ENCODE results near the gene RCVRN. TPM values are rescaled to one million over a fixed set of nuclear protein-coding genes. Genes with fewer than 3 reads are reported as not detected.

The RCVRN gene
- total RNA-seq, 1 experiment from 2014 or later, result not detected

GRCh38 chr17:9907131-9907530 lies 2.1 kb upstream of the RCVRN start:
- ChIA-PET CTCF (no interaction called here), POLR2A (ENCODE audit: unreplicated experiment) (no interaction called here)
- no TSS peak for BruUV-seq (replicated peaks)
- Histone ChIP-seq H2AFZ (ENCODE audit: low read length) (no peak overlapping the region), H3K9me3 (ENCODE audit: low read length) (no peaks in the 10 kb centered on the region), H3F3A (ENCODE audit: low read length, unreplicated experiment) (no peaks in the 10 kb centered on the region), H4K20me1 (ENCODE audit: low read length) (no peaks in the 10 kb centered on the region), H3K9ac (ENCODE audit: low read length) (no peak overlapping the region), H3K4me3 (ENCODE audit: low read length) (no peak overlapping the region), H3K36me3 (ENCODE audit: low read depth, low read length) (no peaks in the 10 kb centered on the region; the same call in 1 of the 2 replicates), H3K27me3 (ENCODE audit: low read length) (0 out of 2 replicates have a peak, but pooled peaks cover 10% of the 10 kb centered on the region), H3K27ac (ENCODE audit: low read length) (no peak overlapping the region), H3K79me2 (ENCODE audit: low read length) (no peaks in the 10 kb centered on the region), H3K4me2 (ENCODE audit: low read length) (no peak overlapping the region), H3K4me1 (ENCODE audit: insufficient read depth, low read length) (no peaks in the 10 kb centered on the region), H3K9me2 (replicated peaks; ENCODE audit: low read length) (no peaks in the 10 kb centered on the region)
- TF ChIP-seq CTCF (conservative IDR thresholded peaks at IDR 0.05; ENCODE audit: low read depth, low read length) (no peak), EZH2 (IDR thresholded peaks at IDR 0.05; ENCODE audit: low read length, unreplicated experiment) (no peak), EZH2phosphoT487 (IDR thresholded peaks at IDR 0.05; ENCODE audit: borderline replicate concordance, low read length) (no peak)
- no peak for ATAC-seq
- intact Hi-C loops (cut with micrococcal nuclease), result no loop called here
- DNase-seq, result no peak

- H3K4me3 ChIP-seq (ENCODE audit: low read length), result no peak overlapping the region
- CTCF ChIA-PET, result no interaction called here
- no peaks in the 10 kb centered on the region for H3F3A ChIP-seq (ENCODE audit: low read length, unreplicated experiment)
- H3K27ac ChIP-seq (ENCODE audit: low read length), result no peak overlapping the region
- intact Hi-C loops (cut with micrococcal nuclease), result no loop called here
- H3K9me2 ChIP-seq (replicated peaks; ENCODE audit: low read length), result no peaks in the 10 kb centered on the region
- no peaks in the 10 kb centered on the region for H3K4me1 ChIP-seq (ENCODE audit: insufficient read depth, low read length)
- no peak overlapping the region for H3K4me2 ChIP-seq (ENCODE audit: low read length)
- H3K27me3 ChIP-seq (ENCODE audit: low read length), result 0 out of 2 replicates have a peak, but pooled peaks cover 5% of the 10 kb centered on the region
- ATAC-seq (no peak), DNase-seq (no peak)
- H3K36me3 ChIP-seq (ENCODE audit: low read depth, low read length), result no peaks in the 10 kb centered on the region; the same call in 1 of the 2 replicates
- no peaks in the 10 kb centered on the region for H4K20me1 ChIP-seq (ENCODE audit: low read length)
- H3K79me2 ChIP-seq (ENCODE audit: low read length), result no peaks in the 10 kb centered on the region
- no peak for TF ChIP-seq EZH2phosphoT487 (IDR thresholded peaks at IDR 0.05; ENCODE audit: borderline replicate concordance, low read length)
- no peak for TF ChIP-seq EZH2 (IDR thresholded peaks at IDR 0.05; ENCODE audit: low read length, unreplicated experiment)
- no peak for TF ChIP-seq CTCF (conservative IDR thresholded peaks at IDR 0.05; ENCODE audit: low read depth, low read length)
- POLR2A ChIA-PET (ENCODE audit: unreplicated experiment), result no interaction called here
- no peak overlapping the region for H3K9ac ChIP-seq (ENCODE audit: low read length)
- H3K9me3 ChIP-seq (ENCODE audit: low read length), result no peaks in the 10 kb centered on the region
- no TSS peak for BruUV-seq (replicated peaks)
- H2AFZ ChIP-seq (ENCODE audit: low read length), result no peak overlapping the region
Observed at GRCh38 chr17:9906616-9907015, 1.5 kb upstream of the RCVRN start.

- no peak overlapping the region for H3K27ac ChIP-seq (ENCODE audit: low read length)
- no peaks in the 10 kb centered on the region for H3K79me2 ChIP-seq (ENCODE audit: low read length)
- POLR2A ChIA-PET (ENCODE audit: unreplicated experiment), result no interaction called here
- no peaks in the 10 kb centered on the region; the same call in 1 of the 2 replicates for H3K36me3 ChIP-seq (ENCODE audit: low read depth, low read length)
- BruUV-seq (replicated peaks), result no TSS peak
- no peaks in the 10 kb centered on the region for H3K27me3 ChIP-seq (ENCODE audit: low read length)
- no peak overlapping the region for H3K4me3 ChIP-seq (ENCODE audit: low read length)
- H3K4me1 ChIP-seq (ENCODE audit: insufficient read depth, low read length), result 0 out of 2 replicates have a peak, but pooled peaks cover 2% of the 10 kb centered on the region
- no peaks in the 10 kb centered on the region for H3K9me2 ChIP-seq (replicated peaks; ENCODE audit: low read length)
- TF ChIP-seq EZH2phosphoT487 (IDR thresholded peaks at IDR 0.05; ENCODE audit: borderline replicate concordance, low read length), result no peak
- no peak for TF ChIP-seq EZH2 (IDR thresholded peaks at IDR 0.05; ENCODE audit: low read length, unreplicated experiment)
- TF ChIP-seq CTCF (conservative IDR thresholded peaks at IDR 0.05; ENCODE audit: low read depth, low read length), result peak; percentile 58
- intact Hi-C loops (cut with micrococcal nuclease), result no loop called here
- peak; percentile 35 for DNase-seq
- no peak overlapping the region for H3K9ac ChIP-seq (ENCODE audit: low read length)
- no peak overlapping the region for H3K4me2 ChIP-seq (ENCODE audit: low read length)
- ATAC-seq, result no peak
- no peaks in the 10 kb centered on the region for H3F3A ChIP-seq (ENCODE audit: low read length, unreplicated experiment)
- CTCF ChIA-PET, result no interaction called here
- H4K20me1 ChIP-seq (ENCODE audit: low read length), result no peaks in the 10 kb centered on the region
- no peak overlapping the region for H2AFZ ChIP-seq (ENCODE audit: low read length)
- no peaks in the 10 kb centered on the region for H3K9me3 ChIP-seq (ENCODE audit: low read length)
Observed at GRCh38 chr17:9905902-9906301, 831 bp upstream of the RCVRN start.

All from PC-3 (cell line).